HUES64 (cell line): ENCODE data around the gene RNF152.

Experiments used
- H3K27ac ChIP-seq: 2 replicates; pipeline ENCODE4 v1.7.0; 2013; ENCODE audit warnings: low read depth, low read length, inconsistent platforms
- H3K27me3 ChIP-seq: 2 replicates; pipeline ENCODE4 v1.6.1; 2013; ENCODE audit warnings: mild to moderate bottlenecking, low read length; ENCODE audit not compliant: insufficient read depth
- H3K36me3 ChIP-seq: 2 replicates; pipeline ENCODE4 v1.6.1; 2013; ENCODE audit warnings: mild to moderate bottlenecking, low read length; ENCODE audit not compliant: insufficient read depth
- H3K4me1 ChIP-seq: 2 replicates; pipeline ENCODE4 v1.6.1; 2013; ENCODE audit warnings: mild to moderate bottlenecking, low read length, moderate library complexity; ENCODE audit not compliant: insufficient read depth
- H3K4me3 ChIP-seq: 2 replicates; pipeline ENCODE4 v1.5.1; 2013; ENCODE audit warnings: mild to moderate bottlenecking, low read length, moderate library complexity
- H3K9ac ChIP-seq: 2 replicates; pipeline ENCODE4 v1.6.1; 2013; ENCODE audit warnings: mild to moderate bottlenecking, low read depth, low read length
- H3K9me3 ChIP-seq: 2 replicates; pipeline ENCODE4 v1.6.1; 2013; ENCODE audit warnings: low read depth, low read length; ENCODE audit not compliant: insufficient read depth
- WGBS: fragments of 150-250, 120-280 bp; methylation state at CpG from one replicate; pipeline ENCODE4 v1.1.7; 2013; ENCODE audit warnings: missing lambda C conversion rate; 5-methylcytosine and 5-hydroxymethylcytosine counted together

The RNF152 gene

GRCh38 chr18:61772293-61772848 is 120.4 kb downstream of the RNF152 start:
- Histone ChIP-seq H3K27me3 (no peaks in the 10 kb centered on the region), H3K9ac (no peak overlapping the region), H3K9me3 (0 out of 2 replicates have a peak, but pooled peaks cover 6% of the 10 kb centered on the region), H3K36me3 (no peaks in the 10 kb centered on the region), H3K27ac (no peak overlapping the region), H3K4me1 (no peaks in the 10 kb centered on the region), H3K4me3 (no peak overlapping the region)
- WGBS: 88% methylated on average over 2 of the region's 2 CpGs

GRCh38 chr18:61771861-61772260 is 120.9 kb downstream of the RNF152 start:
- no peaks in the 10 kb centered on the region for H3K27me3 ChIP-seq
- H3K4me1 ChIP-seq: no peaks in the 10 kb centered on the region
- no peak overlapping the region for H3K4me3 ChIP-seq
- no peaks in the 10 kb centered on the region for H3K36me3 ChIP-seq
- 0 out of 2 replicates have a peak, but pooled peaks cover 6% of the 10 kb centered on the region for H3K9me3 ChIP-seq
- no peak overlapping the region for H3K27ac ChIP-seq
- no peak overlapping the region for H3K9ac ChIP-seq
- 100% methylated on average over 1 of the region's 2 CpGs for WGBS

- Histone ChIP-seq H3K4me1 (0 out of 2 replicates have a peak, but pooled peaks cover 1% of the 10 kb centered on the region), H3K9me3 (no peaks in the 10 kb centered on the region), H3K4me3 (no peak overlapping the region), H3K27ac (no peak overlapping the region), H3K36me3 (no peaks in the 10 kb centered on the region), H3K27me3 (no peaks in the 10 kb centered on the region), H3K9ac (no peak overlapping the region)
- WGBS: 89% methylated on average over 3 of the region's 3 CpGs
These were observed 122.5 kb downstream of the RNF152 start for GRCh38 chr18:61770279-61770678.

- H3K9ac ChIP-seq: no peak overlapping the region
- no peaks in the 10 kb centered on the region for H3K27me3 ChIP-seq
- H3K36me3 ChIP-seq: no peaks in the 10 kb centered on the region
- H3K9me3 ChIP-seq: no peaks in the 10 kb centered on the region
- H3K4me1 ChIP-seq: peaks cover 11% of the 10 kb centered on the region; the same call in 1 of the 2 replicates
- 80% methylated on average over 1 of the region's 2 CpGs for WGBS
- no peak overlapping the region for H3K4me3 ChIP-seq
- H3K27ac ChIP-seq: no peak overlapping the region
These were observed 126.4 kb downstream of the RNF152 start for GRCh38 chr18:61766266-61766884.

- H3K4me3 ChIP-seq: no peak overlapping the region
- H3K4me1 ChIP-seq: peaks cover 11% of the 10 kb centered on the region; the same call in 1 of the 2 replicates
These were observed 127.7 kb downstream of the RNF152 start for GRCh38 chr18:61765097-61765496.

GRCh38 chr18:61764381-61764780 is 128.4 kb downstream of the RNF152 start:
- Histone ChIP-seq H3K36me3 (no peaks in the 10 kb centered on the region), H3K9me3 (no peaks in the 10 kb centered on the region), H3K9ac (no peak overlapping the region), H3K4me1 (peaks cover 11% of the 10 kb centered on the region; the same call in 1 of the 2 replicates), H3K4me3 (no peak overlapping the region), H3K27ac (no peak overlapping the region), H3K27me3 (no peaks in the 10 kb centered on the region)
- 94% methylated on average over 2 of the region's 2 CpGs for WGBS

More at GRCh38 chr18:61765097-61765496, 127.7 kb downstream of the RNF152 start:
- Histone ChIP-seq H3K9me3 (no peaks in the 10 kb centered on the region), H3K9ac (no peak overlapping the region), H3K27ac (no peak overlapping the region), H3K27me3 (no peaks in the 10 kb centered on the region), H3K36me3 (no peaks in the 10 kb centered on the region)
- 83% methylated on average over 6 of the region's 6 CpGs for whole genome bisulfite sequencing

- peaks cover 11% of the 10 kb centered on the region; the same call in 1 of the 2 replicates for H3K4me1 ChIP-seq
- H3K9me3 ChIP-seq: no peaks in the 10 kb centered on the region
- H3K27ac ChIP-seq: no peak overlapping the region
- no peak overlapping the region for H3K9ac ChIP-seq
- no peak overlapping the region for H3K4me3 ChIP-seq
- no peaks in the 10 kb centered on the region for H3K36me3 ChIP-seq
- no peaks in the 10 kb centered on the region for H3K27me3 ChIP-seq
These were observed 130.9 kb downstream of the RNF152 start for GRCh38 chr18:61761875-61762274.
